Gastroesophageal sphincter (tissue), 4 donors: ENCODE results near the gene LIN54. TPM values are rescaled to one million over a fixed set of nuclear protein-coding genes. Genes with fewer than 3 reads are reported as not detected.
"Not testable (repeated sequence)": the region's sequence is repeated elsewhere in the genome, so short reads cannot be mapped to it uniquely, and the experiment has no call there.

Source experiments
- ATAC-seq: fragments of 150-250 bp; one replicate; pipeline ENCODE4 v1.9.1; 2016; ENCODE audit warnings: mild to moderate bottlenecking, moderate library complexity
- H3K27ac ChIP-seq, 4 donors: fragments of 200-600 bp; sonication (generic) in 3 of 4; 1 replicate in 3 of 4; 2 replicates in 1 of 4; pipeline ENCODE4 v1.5.1; 2016 to 2019
- H3K27me3 ChIP-seq: fragments of 200-600 bp; sonication (generic); one replicate; pipeline ENCODE4 v1.5.1; 2019
- H3K36me3 ChIP-seq, 2 donors: fragments of 200-600 bp; sonication (generic); one replicate each; pipeline ENCODE4 v1.5.1; 2019; ENCODE audit warnings: control low read depth in 1 of 2
- H3K4me1 ChIP-seq, 3 donors: fragments of 200-600 bp; sonication (generic); 1 replicate in 2 of 3; 2 replicates in 1 of 3; pipeline ENCODE4 v1.5.1; 2016 to 2019; ENCODE audit warnings: control low read depth in 2 of 3
- H3K4me3 ChIP-seq, 2 donors: fragments of 200-600 bp; sonication (generic); one replicate each; pipeline ENCODE4 v1.5.1; 2019; ENCODE audit warnings: mild to moderate bottlenecking in 1 of 2, moderate library complexity in 1 of 2
- H3K9me3 ChIP-seq, 3 donors: fragments of 200-600 bp; sonication (generic); one replicate each; pipeline ENCODE4 v1.5.1; 2017 to 2019; ENCODE audit warnings: control low read depth in 2 of 3
- CTCF ChIP-seq, 4 experiments: fragments of 200-600 bp in 2 of 4; fragments of 450-650 bp in 2 of 4; sonication (generic) in 1 of 4; IDR thresholded peaks; one replicate each; pipeline ENCODE4 v1.5.1; 2017 to 2019; ENCODE audit warnings: antibody characterized with exemption in 4 of 4, mild to moderate bottlenecking in 2 of 4, moderate library complexity in 2 of 4
- EP300 ChIP-seq: sonication (generic); formaldehyde crosslinking; IDR thresholded peaks from one replicate; pipeline ENCODE4 v1.6.1; 2017; ENCODE audit warnings: antibody characterized with exemption, mild to moderate bottlenecking
- POLR2A ChIP-seq, 2 donors: fragments of 450-650 bp; IDR thresholded peaks; one replicate each; pipeline ENCODE4 v1.6.1; 2017; ENCODE audit warnings: antibody characterized with exemption in 2 of 2, mild to moderate bottlenecking in 2 of 2, moderate library complexity in 1 of 2
- POLR2AphosphoS5 ChIP-seq: sonication (generic); formaldehyde crosslinking; IDR thresholded peaks from one replicate; pipeline ENCODE4 v1.6.1; 2017; ENCODE audit warnings: antibody characterized with exemption
- WGBS, 2 donors: methylation state at CpG; one replicate each; pipeline ENCODE4 v1.1.5; 2018; ENCODE audit warnings: low coverage in 1 of 2; 5-methylcytosine and 5-hydroxymethylcytosine counted together
- total RNA-seq, 4 donors: library from RNA; depleted of rRNA; stranded (reverse); fragments of >200 nt; gene quantifications; one replicate each; pipeline ENCODE4 v1.1.0, GENCODE V29; 2016

The LIN54 gene
- 10 to 100 TPM in 2 of 4 donors, 1 to 10 TPM in 2; 7.8 to 15.3 (median 10.2) TPM for total RNA-seq

- 3 to 4% methylated on average over 3 to 9 of the region's 54 CpGs for WGBS, 2 donors
Observed at GRCh38 chr4:83010522-83011318, at the start of gene LIN54. TSS of gene LIN54 (minus strand) at chr4:83010823. CDS start at chr4:82984844, 25,979 bp downstream.

GRCh38 chr4:83054928-83055327, 44.3 kb upstream of the LIN54 start:
- no peaks in the 10 kb centered on the region for H3K27me3 ChIP-seq

More at GRCh38 chr4:83010522-83011318, at the start of gene LIN54:
- peak in 1 of 4 experiments; percentile 19 for TF ChIP-seq CTCF (IDR thresholded peaks at IDR 0.05)
- TF ChIP-seq POLR2A (IDR thresholded peaks at IDR 0.05): peak in 1 of 2 donors; percentile 7
- no peak for TF ChIP-seq EP300
- peak; percentile 45 for TF ChIP-seq POLR2AphosphoS5
- H3K36me3 ChIP-seq: no peaks in the 10 kb centered on the region
- H3K4me3 ChIP-seq: peak within 1 kb of the TSS; percentile 72 to 90
- no peaks in the 10 kb centered on the region for H3K27me3 ChIP-seq
- H3K9me3 ChIP-seq: no peaks in the 10 kb centered on the region
- H3K4me1 ChIP-seq: peaks cover 0 to 51% (median 13%) of the 10 kb centered on the region in 3 donors
- peak within 1 kb of the TSS; percentile 87 to 97 (median 92) for H3K27ac ChIP-seq
- peak; percentile 46 for ATAC-seq

GRCh38 chr4:83048781-83049180, 38.2 kb upstream of the LIN54 start:
- peaks cover 0 to 48% of the 10 kb centered on the region in 2 donors for H3K36me3 ChIP-seq
- H3K9me3 ChIP-seq, H3K27ac ChIP-seq, ATAC-seq, H3K27me3 ChIP-seq, H3K4me1 ChIP-seq, H3K4me3 ChIP-seq: not testable (repeated sequence)
- 91 to 93% methylated on average over 7 to 8 of the region's 8 CpGs for WGBS, 2 donors

More at GRCh38 chr4:83054928-83055327, 44.3 kb upstream of the LIN54 start:
- H3K4me3 ChIP-seq: no peak overlapping the region
- H3K9me3 ChIP-seq: no peaks in the 10 kb centered on the region
- H3K36me3 ChIP-seq: peaks cover 0 to 93% of the 10 kb centered on the region in 2 donors
- ATAC-seq: no peak
- TF ChIP-seq EP300 (no peak), CTCF (IDR thresholded peaks at IDR 0.05) (peak in 1 of 4 experiments; percentile 15)
- H3K4me1 ChIP-seq: no peaks in the 10 kb centered on the region
- no peak overlapping the region for H3K27ac ChIP-seq

GRCh38 chr4:83046693-83047473, 36.3 kb upstream of the LIN54 start:
- no peak overlapping the region for H3K4me3 ChIP-seq
- no peaks in the 10 kb centered on the region for H3K9me3 ChIP-seq
- no peak for ATAC-seq
- H3K27me3 ChIP-seq: no peaks in the 10 kb centered on the region
- TF ChIP-seq EP300: no peak
- no peak for TF ChIP-seq POLR2A (IDR thresholded peaks at IDR 0.05)
- TF ChIP-seq CTCF (IDR thresholded peaks at IDR 0.05): no peak
- TF ChIP-seq POLR2AphosphoS5: no peak
- H3K27ac ChIP-seq: no peak overlapping the region
- peaks cover 0 to 29% of the 10 kb centered on the region in 2 donors for H3K36me3 ChIP-seq
- peaks cover 0 to 13% (median 0%) of the 10 kb centered on the region in 3 donors for H3K4me1 ChIP-seq
- WGBS, 2 donors: 84 to 85% methylated on average over 7 to 8 of the region's 8 CpGs

GRCh38 chr4:83043801-83044407, 33.3 kb upstream of the LIN54 start:
- no peak for TF ChIP-seq POLR2A (IDR thresholded peaks at IDR 0.05)
- TF ChIP-seq EP300: no peak
- no peak for TF ChIP-seq POLR2AphosphoS5
- no peak for TF ChIP-seq CTCF (IDR thresholded peaks at IDR 0.05)
- Histone ChIP-seq H3K9me3 (no peaks in the 10 kb centered on the region), H3K27me3 (no peaks in the 10 kb centered on the region), H3K36me3 (no peaks in the 10 kb centered on the region), H3K27ac (no peak overlapping the region), H3K4me1 (peaks cover 0 to 13% (median 0%) of the 10 kb centered on the region in 3 donors), H3K4me3 (no peak overlapping the region)
- 84 to 91% methylated on average over 3 to 11 of the region's 14 CpGs for WGBS, 2 donors
- ATAC-seq: peak; percentile 43

- not testable (repeated sequence) for H3K9me3 ChIP-seq, H3K27me3 ChIP-seq, H3K27ac ChIP-seq, H3K4me3 ChIP-seq, ATAC-seq, H3K36me3 ChIP-seq
- 90 to 100% methylated on average over 2 of the region's 2 CpGs for WGBS, 2 donors
- H3K4me1 ChIP-seq: peaks cover 0 to 14% (median 0%) of the 10 kb centered on the region in 3 donors
Observed at GRCh38 chr4:83043157-83043556, 32.5 kb upstream of the LIN54 start.
